AG04450 (cell line): ENCODE results near the gene KANSL3. TPM values are rescaled to one million over a fixed set of nuclear protein-coding genes. Genes with fewer than 3 reads are reported as not detected.

Experiments used
- CTCF ChIA-PET: fragments of 300-600, 350-600 bp; formaldehyde crosslinking; extraction: SDS; loops from one replicate; lab custom pipeline; 2022; ENCODE audit warnings: antibody characterized with exemption, inconsistent platforms; lab: Charles Lee
- POLR2A ChIA-PET: fragments of 350-600 bp; formaldehyde crosslinking; extraction: SDS; loops from one replicate; lab custom pipeline; 2021; ENCODE audit warnings: antibody characterized with exemption, inconsistent platforms; lab: Yijun Ruan, JAX
- DNase-seq: peaks from one replicate; pipeline ENCODE4 v3.0.0-alpha.2; 2011; ENCODE audit warnings: low read depth, low spot score
- H3K27ac ChIP-seq: one replicate; pipeline ENCODE4 v1.5.1; 2012; ENCODE audit warnings: low read depth, low read length, control low read depth
- H3K27me3 ChIP-seq: one replicate; pipeline ENCODE4 v1.6.0; 2012; ENCODE audit warnings: low read length; ENCODE audit not compliant: control insufficient read depth, insufficient read depth
- H3K4me3 ChIP-seq: 2 replicates; pipeline ENCODE4 v1.5.1; 2011; ENCODE audit warnings: mild to moderate bottlenecking, low read depth, low read length, control low read depth
- H3K9me3 ChIP-seq: 2 replicates; pipeline ENCODE4 v1.5.1; 2012; ENCODE audit warnings: low read length; ENCODE audit not compliant: control insufficient read depth, insufficient read depth
- CTCF ChIP-seq: IDR thresholded peaks from 2 replicates; pipeline ENCODE4 v1.5.1; 2011; ENCODE audit warnings: low read depth, low read length, control low read depth, inconsistent platforms
- polyA plus RNA-seq: library from polyadenylated mRNA; depleted of rRNA; stranded (reverse); fragments of >200 nt; gene quantifications from 2 replicates; pipeline ENCODE4 v1.2.3, GENCODE V29; 2011; rRNA removed

Gene KANSL3
- polyA plus RNA-seq, 1 experiment: 17.1 TPM

- Histone ChIP-seq H3K4me3 (no peak overlapping the region), H3K27me3 (no peaks in the 10 kb centered on the region), H3K27ac (no peak overlapping the region), H3K9me3 (no peaks in the 10 kb centered on the region)
- no peak for TF ChIP-seq CTCF
- CTCF ChIA-PET: no interaction called here
- POLR2A ChIA-PET: no interaction called here
- no peak for DNase-seq
These were observed 90.9 kb downstream of the KANSL3 start for GRCh38 chr2:96547203-96547641.

GRCh38 chr2:96546797-96547196 is 91.3 kb downstream of the KANSL3 start:
- H3K9me3 ChIP-seq: no peaks in the 10 kb centered on the region
- no peak overlapping the region for H3K27ac ChIP-seq
- ChIA-PET POLR2A (no interaction called here), CTCF (interaction anchor here (0.6 kb wide), 1 partner anchor 171 kb away, joined by 4 read pairs; no protein-coding TSS in a partner anchor)
- DNase-seq: no peak
- no peak for TF ChIP-seq CTCF
- H3K4me3 ChIP-seq: no peak overlapping the region
- no peaks in the 10 kb centered on the region for H3K27me3 ChIP-seq

- Histone ChIP-seq H3K9me3 (no peaks in the 10 kb centered on the region), H3K27me3 (no peaks in the 10 kb centered on the region), H3K4me3 (no peak overlapping the region), H3K27ac (no peak overlapping the region)
- DNase-seq: no peak
- no peak for TF ChIP-seq CTCF
- ChIA-PET CTCF (interaction anchor here (0.6 kb wide), 1 partner anchor 171 kb away, joined by 4 read pairs; no protein-coding TSS in a partner anchor), POLR2A (no interaction called here)
These were observed 91.8 kb downstream of the KANSL3 start for GRCh38 chr2:96546321-96546720.

Other genes with a start within 250 kb of the KANSL3 start
- not detected in 2 replicates for gene NEURL3, start 133.0 kb downstream of the KANSL3 start, polyA plus RNA-seq
- gene ARID5A, start 101.6 kb downstream of the KANSL3 start, polyA plus RNA-seq: 3.1 and 5.0 TPM in 2 replicates
- gene FER1L5, start 4.5 kb upstream of the KANSL3 start, polyA plus RNA-seq: 0.17 and 0.20 TPM in 2 replicates
- gene LMAN2L, start 101.8 kb upstream of the KANSL3 start, polyA plus RNA-seq: 29.6 and 35.1 TPM in 2 replicates
- gene CNNM4, start 122.6 kb upstream of the KANSL3 start, polyA plus RNA-seq: 4.7 and 4.9 TPM in 2 replicates
- 5.1 and 7.1 TPM in 2 replicates for gene CNNM3, start 178.0 kb upstream of the KANSL3 start, polyA plus RNA-seq
- 0.46 and 0.81 TPM in 2 replicates for gene ANKRD23, start 205.7 kb upstream of the KANSL3 start, polyA plus RNA-seq
- gene ANKRD39, start 219.7 kb upstream of the KANSL3 start, polyA plus RNA-seq: 3.8 and 6.7 TPM in 2 replicates
- gene SEMA4C, start 231.8 kb upstream of the KANSL3 start, polyA plus RNA-seq: 16.8 and 21.4 TPM in 2 replicates